Measurements from ENCODE around the gene CYP27A1.

CYP27A1 gene

GRCh38 chr2:218857371-218858137 is 75.6 kb downstream of the CYP27A1 start:
- DNase-seq (ENCODE audit: low read depth in 1 of 2, low spot score in 1 of 2), result no peak

- no peak for DNase-seq (ENCODE audit: low read depth in 1 of 2, low spot score in 1 of 2)
These were observed 76.1 kb downstream of the CYP27A1 start for GRCh38 chr2:218858138-218858445.

- DNase-seq (ENCODE audit: low read depth in 1 of 2, low spot score in 1 of 2), result no peak
These were observed 77.0 kb downstream of the CYP27A1 start for GRCh38 chr2:218858671-218859555.

GRCh38 chr2:218859556-218859987 is 77.6 kb downstream of the CYP27A1 start, which contains the start of gene WNT6:
WNT6 (plus strand) TSS chr2:218859805; CDS start chr2:218860038, 233 bp downstream.
- no peak for DNase-seq (ENCODE audit: low read depth in 1 of 2, low spot score in 1 of 2)

- DNase-seq (ENCODE audit: low read depth in 1 of 2, low spot score in 1 of 2), result no peak
These were observed 78.3 kb downstream of the CYP27A1 start for GRCh38 chr2:218859988-218860831.

- no peak for DNase-seq (ENCODE audit: low read depth in 1 of 2, low spot score in 1 of 2)
These were observed 79.0 kb downstream of the CYP27A1 start for GRCh38 chr2:218860950-218861381.

- DNase-seq (ENCODE audit: low read depth in 1 of 2, low spot score in 1 of 2), result no peak
These were observed 79.8 kb downstream of the CYP27A1 start for GRCh38 chr2:218861645-218862318.

GRCh38 chr2:218863021-218863520 is 81.1 kb downstream of the CYP27A1 start:
- no peak for DNase-seq (ENCODE audit: low read depth in 1 of 2, low spot score in 1 of 2)
